ENCODE data around the gene CRISPLD2. TPM values are rescaled to one million over a fixed set of nuclear protein-coding genes. Genes with fewer than 3 reads are reported as not detected.

The CRISPLD2 gene
- total RNA-seq, 2 experiments from 2014 or later, result 0.16 TPM; not detected in 1

DNA sequence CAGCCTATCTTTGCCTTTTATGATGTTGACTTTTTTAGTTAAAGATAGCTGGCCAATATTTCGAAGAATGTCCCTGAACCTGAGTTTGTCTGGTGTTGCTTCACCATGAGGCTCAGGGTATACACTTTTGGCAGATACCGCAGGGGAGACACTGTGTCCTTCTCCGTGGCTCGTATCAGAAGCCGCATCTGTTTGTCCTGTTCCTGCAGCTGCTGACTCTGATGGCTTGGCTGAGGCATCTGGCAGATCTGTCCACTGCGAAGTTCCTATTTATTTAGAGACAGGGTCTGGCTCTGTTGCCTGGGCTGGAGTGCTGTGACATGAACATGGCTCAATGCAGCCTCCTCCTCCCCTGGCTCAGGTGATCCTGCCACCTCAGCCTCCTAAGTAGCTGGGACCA, 93.5 kb downstream of the CRISPLD2 start:
- TF ChIP-seq CTCF (IDR thresholded peaks at IDR 0.05), result no peak
- peaks cover 6% of the 10 kb centered on the region for H3K27me3 Mint-ChIP-seq
- no peak overlapping the region for H3K27ac Mint-ChIP-seq
- no peak overlapping the region for H3K4me3 Mint-ChIP-seq
- ChIA-PET CTCF (interaction anchor here (1.2 kb wide), 1 partner anchor 14 kb away, joined by 3 read pairs; no protein-coding TSS in a partner anchor), POLR2A (no interaction called here)
- no peaks in the 10 kb centered on the region for H3K36me3 Mint-ChIP-seq (ENCODE audit: low read depth)
- no peaks in the 10 kb centered on the region for H3K9me3 Mint-ChIP-seq
- no peaks in the 10 kb centered on the region for H3K4me1 Mint-ChIP-seq (ENCODE audit: low read depth)
- DNase-seq (no peak), ATAC-seq (no peak)
- intact Hi-C loops (cut with micrococcal nuclease), result no loop called here

- DNase-seq (no peak), ATAC-seq (no peak)
- H3K27me3 Mint-ChIP-seq, result peaks cover 9% of the 10 kb centered on the region
- H3K4me1 Mint-ChIP-seq (ENCODE audit: low read depth), result no peaks in the 10 kb centered on the region
- CTCF ChIA-PET, result no interaction called here
- intact Hi-C loops (cut with micrococcal nuclease), result no loop called here
- TF ChIP-seq CTCF (IDR thresholded peaks at IDR 0.05), result no peak
- POLR2A ChIA-PET, result no interaction called here
- H3K4me3 Mint-ChIP-seq, result no peak overlapping the region
- H3K36me3 Mint-ChIP-seq (ENCODE audit: low read depth), result no peaks in the 10 kb centered on the region
- H3K27ac Mint-ChIP-seq, result no peak overlapping the region
- H3K9me3 Mint-ChIP-seq, result no peaks in the 10 kb centered on the region
Observed at GRCh38 chr16:84914273-84914672, 94.5 kb downstream of the CRISPLD2 start.

DNA sequence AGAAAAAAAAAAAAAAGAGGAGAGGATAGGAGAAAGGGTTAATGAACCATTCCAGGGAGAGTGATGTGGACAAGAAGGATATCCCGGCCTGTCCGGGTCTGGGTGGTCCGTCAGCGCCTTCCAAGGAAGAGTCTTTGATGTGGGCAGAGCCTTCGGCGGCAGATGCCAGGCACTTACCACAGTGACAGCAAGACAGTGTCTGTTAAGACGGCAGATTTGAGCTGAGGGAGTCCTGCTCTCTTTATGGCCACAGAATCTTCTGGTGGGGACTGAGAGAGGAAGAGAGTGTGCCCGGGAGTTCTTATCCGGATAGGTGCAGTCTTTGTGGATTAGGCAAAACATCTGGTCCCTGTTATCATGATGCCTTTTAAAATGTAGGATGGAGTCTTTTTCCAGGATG, 96.4 kb downstream of the CRISPLD2 start:
- H3K9me3 Mint-ChIP-seq, result no peaks in the 10 kb centered on the region
- intact Hi-C loops (cut with micrococcal nuclease), result no loop called here
- H3K27me3 Mint-ChIP-seq, result peaks cover 12% of the 10 kb centered on the region
- H3K4me1 Mint-ChIP-seq (ENCODE audit: low read depth), result no peaks in the 10 kb centered on the region
- no peak for TF ChIP-seq CTCF (IDR thresholded peaks at IDR 0.05)
- H3K4me3 Mint-ChIP-seq, result no peak overlapping the region
- no peak overlapping the region for H3K27ac Mint-ChIP-seq
- ATAC-seq (no peak), DNase-seq (no peak)
- no peaks in the 10 kb centered on the region for H3K36me3 Mint-ChIP-seq (ENCODE audit: low read depth)
- ChIA-PET CTCF (no interaction called here), POLR2A (no interaction called here)

DNA sequence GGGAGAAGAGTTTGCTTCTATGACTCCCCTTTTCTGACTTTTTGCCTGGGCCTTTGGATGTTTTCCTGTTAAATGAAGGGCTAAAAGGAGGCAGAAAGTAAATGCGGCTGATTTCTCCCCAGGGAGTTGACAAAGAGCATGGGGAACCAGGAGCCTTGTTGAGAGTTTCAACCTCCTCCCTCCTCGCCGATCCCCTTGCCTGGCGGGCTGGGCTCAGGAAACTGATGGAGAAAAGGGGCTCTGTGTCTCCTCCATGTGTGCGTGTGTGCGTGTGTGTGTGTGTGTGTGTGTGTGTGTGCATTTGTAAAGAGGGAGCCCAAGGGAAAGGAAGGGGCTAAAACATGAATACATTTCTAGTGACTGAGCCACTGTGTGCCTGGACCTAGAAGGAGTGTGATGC, 97.1 kb downstream of the CRISPLD2 start:
- H3K4me1 Mint-ChIP-seq (ENCODE audit: low read depth), result no peaks in the 10 kb centered on the region
- H3K27ac Mint-ChIP-seq, result no peak overlapping the region
- ATAC-seq, result no peak
- intact Hi-C loops (cut with micrococcal nuclease), result no loop called here
- H3K4me3 Mint-ChIP-seq, result no peak overlapping the region
- H3K36me3 Mint-ChIP-seq (ENCODE audit: low read depth), result no peaks in the 10 kb centered on the region
- DNase-seq, result no peak
- peaks cover 12% of the 10 kb centered on the region for H3K27me3 Mint-ChIP-seq
- H3K9me3 Mint-ChIP-seq, result no peaks in the 10 kb centered on the region
- ChIA-PET CTCF (no interaction called here), POLR2A (no interaction called here)
- no peak for TF ChIP-seq CTCF (IDR thresholded peaks at IDR 0.05)

DNA sequence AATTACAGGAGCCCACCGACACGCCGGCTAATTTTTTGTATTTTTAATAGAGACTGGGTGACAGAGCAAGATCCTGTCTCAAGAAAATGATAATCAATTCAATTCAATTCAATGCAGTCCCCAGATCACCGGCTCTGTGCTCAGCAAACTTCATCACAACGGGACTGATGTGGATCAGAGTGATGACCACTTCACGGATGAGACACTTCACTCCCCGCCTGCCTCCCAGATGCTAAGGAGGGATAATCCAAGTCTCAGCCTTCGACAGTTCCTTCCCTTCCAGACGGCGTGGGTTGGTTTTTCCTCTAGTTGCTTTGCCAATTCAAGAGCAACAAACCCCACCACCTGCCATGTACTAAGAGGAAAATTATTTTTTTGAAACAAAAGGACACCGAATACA, 97.7 kb downstream of the CRISPLD2 start:
- DNase-seq (no peak), ATAC-seq (no peak)
- Mint-ChIP-seq H3K27ac (no peak overlapping the region), H3K36me3 (ENCODE audit: low read depth) (no peaks in the 10 kb centered on the region), H3K4me3 (no peak overlapping the region), H3K4me1 (ENCODE audit: low read depth) (no peaks in the 10 kb centered on the region), H3K27me3 (peaks cover 12% of the 10 kb centered on the region), H3K9me3 (no peaks in the 10 kb centered on the region)
- TF ChIP-seq CTCF (IDR thresholded peaks at IDR 0.05), result no peak
- CTCF ChIA-PET, result interaction anchor here (3.0 kb wide), 1 partner anchor 54 kb away, joined by 11 read pairs; no protein-coding TSS in a partner anchor
- intact Hi-C loops (cut with micrococcal nuclease), result no loop called here
- POLR2A ChIA-PET, result no interaction called here

Measured in activated CD8-positive, alpha-beta T cell treated with anti-CD3 and anti-CD28 coated beads for 36 hours (primary cell).